Measurements from ENCODE around the gene OPALIN. TPM values are rescaled to one million over a fixed set of nuclear protein-coding genes. Genes with fewer than 3 reads are reported as not detected.
"Not testable (repeated sequence)": the region's sequence is repeated elsewhere in the genome, so short reads cannot be mapped to it uniquely, and the experiment has no call there.

The OPALIN gene
- total RNA-seq, 1 experiment from 2014 or later, result not detected

- no peak for DNase-seq (ENCODE audit: low read depth)
These were observed 20.4 kb downstream of the OPALIN start for GRCh38 chr10:96338279-96338925.

GRCh38 chr10:96337106-96337505 is 21.7 kb downstream of the OPALIN start:
- no peak for DNase-seq (ENCODE audit: low read depth)

GRCh38 chr10:96334616-96335526 is 23.9 kb downstream of the OPALIN start:
- DNase-seq (ENCODE audit: low read depth), result peak; percentile 23

GRCh38 chr10:96333101-96333500 is 25.7 kb downstream of the OPALIN start:
- DNase-seq (ENCODE audit: low read depth), result no peak

- DNase-seq (ENCODE audit: low read depth), result no peak
These were observed 31.3 kb downstream of the OPALIN start for GRCh38 chr10:96327462-96327861.

- DNase-seq (ENCODE audit: low read depth), result no peak
These were observed 33.0 kb downstream of the OPALIN start for GRCh38 chr10:96325719-96326373.

- no peak for DNase-seq (ENCODE audit: low read depth)
These were observed 34.4 kb downstream of the OPALIN start for GRCh38 chr10:96324447-96324846.

GRCh38 chr10:96322275-96322674 is 36.5 kb downstream of the OPALIN start:
- no peak for DNase-seq (ENCODE audit: low read depth)

GRCh38 chr10:96321822-96322221 is 37.0 kb downstream of the OPALIN start:
- DNase-seq (ENCODE audit: low read depth), result no peak

- peak; percentile 2 for DNase-seq (ENCODE audit: low read depth)
These were observed 38.9 kb downstream of the OPALIN start for GRCh38 chr10:96319754-96320474.

- no peak for DNase-seq (ENCODE audit: low read depth)
These were observed 41.6 kb downstream of the OPALIN start for GRCh38 chr10:96317067-96317833.

- DNase-seq (ENCODE audit: low read depth), result no peak
These were observed 45.5 kb downstream of the OPALIN start for GRCh38 chr10:96313344-96313743.

GRCh38 chr10:96311180-96311715 is 47.6 kb downstream of the OPALIN start:
- no peak for DNase-seq (ENCODE audit: low read depth)

- DNase-seq (ENCODE audit: low read depth), result no peak
These were observed 48.5 kb downstream of the OPALIN start for GRCh38 chr10:96310321-96310669.

GRCh38 chr10:96309628-96310320 is 49.0 kb downstream of the OPALIN start:
- no peak for DNase-seq (ENCODE audit: low read depth)

GRCh38 chr10:96308854-96309253 is 49.9 kb downstream of the OPALIN start:
- DNase-seq (ENCODE audit: low read depth), result not testable (repeated sequence)

- DNase-seq (ENCODE audit: low read depth), result peak; percentile 34
These were observed 52.3 kb downstream of the OPALIN start for GRCh38 chr10:96306516-96306915.

GRCh38 chr10:96305019-96305418 is 53.8 kb downstream of the OPALIN start:
- no peak for DNase-seq (ENCODE audit: low read depth)

GRCh38 chr10:96304230-96304629 is 54.6 kb downstream of the OPALIN start, which contains the start of gene DNTT:
DNTT (plus strand) TSS chr10:96304434; CDS start chr10:96304498, 64 bp downstream.
- no peak for DNase-seq (ENCODE audit: low read depth)

- DNase-seq (ENCODE audit: low read depth), result no peak
These were observed 57.2 kb downstream of the OPALIN start for GRCh38 chr10:96301616-96302015.
